Neural progenitor cell (in vitro differentiated cells): ENCODE measurements around the gene PHACTR1. TPM values are rescaled to one million over a fixed set of nuclear protein-coding genes. Genes with fewer than 3 reads are reported as not detected.

Source experiments
- DNase-seq: peaks from one replicate; pipeline ENCODE4 v3.0.0-alpha.2; 2016; ENCODE audit warnings: low spot score
- H2AFZ ChIP-seq: fragments of 200-600 bp; sonication (generic); replicated peaks from 2 replicates; pipeline ENCODE4 v1.6.1; 2016; ENCODE audit warnings: antibody characterized with exemption
- H3F3A ChIP-seq: fragments of 200-600 bp; sonication (generic); 2 replicates; pipeline ENCODE4 v1.6.1; 2016; ENCODE audit warnings: antibody characterized with exemption, low read depth
- H3K27ac ChIP-seq: fragments of 200-600 bp; sonication (generic); 2 replicates; pipeline ENCODE4 v1.5.1; 2016; ENCODE audit warnings: mild to moderate bottlenecking
- H3K27me3 ChIP-seq: fragments of 200-600 bp; sonication (generic); 2 replicates; pipeline ENCODE4 v1.6.1; 2016; ENCODE audit warnings: mild to moderate bottlenecking, moderate library complexity
- H3K36me3 ChIP-seq: fragments of 200-600 bp; sonication (generic); 2 replicates; pipeline ENCODE4 v1.5.1; 2016
- H3K4me1 ChIP-seq: fragments of 200-600 bp; sonication (generic); 2 replicates; pipeline ENCODE4 v1.6.1; 2016; ENCODE audit warnings: mixed run types
- H3K4me2 ChIP-seq: fragments of 200-600 bp; sonication (generic); 2 replicates; pipeline ENCODE4 v1.6.1; 2016
- H3K4me3 ChIP-seq: fragments of 200-600 bp; sonication (generic); 2 replicates; pipeline ENCODE4 v1.5.1; 2016
- H3K79me2 ChIP-seq: fragments of 200-600 bp; sonication (generic); 2 replicates; pipeline ENCODE4 v1.6.1; 2016; ENCODE audit warnings: low read depth
- H3K9ac ChIP-seq: fragments of 200-600 bp; sonication (generic); 2 replicates; pipeline ENCODE4 v1.6.1; 2016
- H3K9me3 ChIP-seq: fragments of 200-600 bp; sonication (generic); 2 replicates; pipeline ENCODE4 v1.5.1; 2016; ENCODE audit warnings: low read depth
- H4K20me1 ChIP-seq: fragments of 200-600 bp; sonication (generic); 2 replicates; pipeline ENCODE4 v1.6.1; 2016; ENCODE audit warnings: low read depth
- H3K27ac Mint-ChIP-seq: 3 replicates; pipeline ENCODE4 v1.8.0; 2021; ENCODE audit warnings: mixed read lengths
- H3K27me3 Mint-ChIP-seq: 2 replicates; pipeline ENCODE4 v1.8.0; 2022; ENCODE audit warnings: low read depth, mild to moderate bottlenecking, inconsistent platforms, moderate library complexity, mixed read lengths; ENCODE audit not compliant: insufficient read depth
- H3K36me3 Mint-ChIP-seq: 3 replicates; pipeline ENCODE4 v1.8.0; 2021; ENCODE audit warnings: mixed read lengths
- H3K4me1 Mint-ChIP-seq: 3 replicates; pipeline ENCODE4 v1.8.0; 2021; ENCODE audit warnings: mixed read lengths
- H3K4me3 Mint-ChIP-seq: 3 replicates; pipeline ENCODE4 v1.8.0; 2021; ENCODE audit warnings: mild to moderate bottlenecking, moderate library complexity, mixed read lengths
- H3K9me3 Mint-ChIP-seq: 3 replicates; pipeline ENCODE4 v1.8.0; 2020; ENCODE audit warnings: mixed read lengths
- CTCF ChIP-seq: fragments of 200-600 bp; sonication (generic); IDR thresholded peaks from 2 replicates; pipeline ENCODE4 v1.5.1; 2017; ENCODE audit warnings: antibody characterized with exemption, mild to moderate bottlenecking
- EZH2 ChIP-seq: fragments of 200-600 bp; sonication (generic); IDR thresholded peaks from 2 replicates; pipeline ENCODE4 v1.6.1; 2017; ENCODE audit warnings: antibody characterized with exemption, mild to moderate bottlenecking, moderate library complexity
- EZH2phosphoT487 ChIP-seq: fragments of 200-600 bp; sonication (generic); IDR thresholded peaks from 2 replicates; pipeline ENCODE4 v1.6.1; 2017; ENCODE audit warnings: antibody characterized with exemption
- total RNA-seq: library from RNA; depleted of rRNA; stranded (reverse); fragments of >200 nt; gene quantifications from 2 replicates; pipeline ENCODE4 v1.2.3, GENCODE V29; 2015; ENCODE audit warnings: low replicate concordance

PHACTR1 gene
- total RNA-seq, 1 donor from 2014 or later: 2.4 TPM

GRCh38 chr6:12803486-12803885 is 86.9 kb downstream of the PHACTR1 start:
- H3K4me1 Mint-ChIP-seq: no peaks in the 10 kb centered on the region
- TF ChIP-seq EZH2phosphoT487 (no peak), CTCF (no peak), EZH2 (no peak)
- Histone ChIP-seq H3K27me3 (no peaks in the 10 kb centered on the region), H3K36me3 (no peaks in the 10 kb centered on the region), H3K27ac (no peak overlapping the region), H2AFZ (no peak overlapping the region), H3K9ac (no peak overlapping the region), H4K20me1 (no peaks in the 10 kb centered on the region), H3K79me2 (no peaks in the 10 kb centered on the region), H3K9me3 (no peaks in the 10 kb centered on the region), H3K4me2 (no peak overlapping the region), H3K4me3 (no peak overlapping the region), H3K4me1 (peaks cover 5% of the 10 kb centered on the region), H3F3A (no peaks in the 10 kb centered on the region)
- H3K4me3 Mint-ChIP-seq: no peak overlapping the region
- H3K36me3 Mint-ChIP-seq: no peaks in the 10 kb centered on the region
- no peaks in the 10 kb centered on the region for H3K9me3 Mint-ChIP-seq
- DNase-seq: no peak
- H3K27me3 Mint-ChIP-seq: peaks cover 2% of the 10 kb centered on the region
- no peak overlapping the region for H3K27ac Mint-ChIP-seq

- Mint-ChIP-seq H3K4me1 (no peaks in the 10 kb centered on the region), H3K4me3 (no peak overlapping the region), H3K36me3 (no peaks in the 10 kb centered on the region), H3K27ac (no peak overlapping the region), H3K27me3 (peaks cover 2% of the 10 kb centered on the region), H3K9me3 (no peaks in the 10 kb centered on the region)
- Histone ChIP-seq H3K4me1 (peaks cover 5% of the 10 kb centered on the region), H3K4me3 (no peak overlapping the region), H3K9me3 (no peaks in the 10 kb centered on the region), H3K9ac (no peak overlapping the region), H3F3A (no peaks in the 10 kb centered on the region), H3K27me3 (no peaks in the 10 kb centered on the region), H3K4me2 (no peak overlapping the region), H3K36me3 (no peaks in the 10 kb centered on the region), H3K27ac (no peak overlapping the region), H2AFZ (no peak overlapping the region), H4K20me1 (no peaks in the 10 kb centered on the region), H3K79me2 (no peaks in the 10 kb centered on the region)
- no peak for DNase-seq
- TF ChIP-seq EZH2 (no peak), EZH2phosphoT487 (no peak), CTCF (no peak)
Observed at GRCh38 chr6:12804952-12805645, 88.5 kb downstream of the PHACTR1 start.

- H4K20me1 ChIP-seq: no peaks in the 10 kb centered on the region
- no peaks in the 10 kb centered on the region for H3K36me3 ChIP-seq
- H3K9me3 ChIP-seq: no peaks in the 10 kb centered on the region
- H2AFZ ChIP-seq: no peak overlapping the region
- H3K27me3 ChIP-seq: no peaks in the 10 kb centered on the region
- H3K4me1 ChIP-seq: peaks cover 5% of the 10 kb centered on the region
- no peak overlapping the region for H3K4me2 ChIP-seq
- H3K36me3 Mint-ChIP-seq: no peaks in the 10 kb centered on the region
- H3K9me3 Mint-ChIP-seq: no peaks in the 10 kb centered on the region
- DNase-seq: no peak
- H3K4me3 Mint-ChIP-seq: no peak overlapping the region
- H3K27me3 Mint-ChIP-seq: peaks cover 2% of the 10 kb centered on the region
- no peak for TF ChIP-seq EZH2
- TF ChIP-seq CTCF: no peak
- no peak for TF ChIP-seq EZH2phosphoT487
- no peak overlapping the region for H3K9ac ChIP-seq
- no peak overlapping the region for H3K27ac Mint-ChIP-seq
- no peak overlapping the region for H3K27ac ChIP-seq
- H3K4me3 ChIP-seq: no peak overlapping the region
- no peaks in the 10 kb centered on the region for H3F3A ChIP-seq
- no peaks in the 10 kb centered on the region for H3K79me2 ChIP-seq
- H3K4me1 Mint-ChIP-seq: no peaks in the 10 kb centered on the region
Observed at GRCh38 chr6:12806136-12806535, 89.6 kb downstream of the PHACTR1 start.
